Endodermal cell (in vitro differentiated cells): Measurements from ENCODE around the gene STOX2. TPM values are rescaled to one million over a fixed set of nuclear protein-coding genes. Genes with fewer than 3 reads are reported as not detected.

ENCODE experiments used
- DNase-seq: peaks from one replicate; pipeline ENCODE4 v3.0.0-alpha.2; 2017
- H3K27ac ChIP-seq: 2 replicates; pipeline ENCODE4 v1.5.1; 2013; ENCODE audit warnings: mild to moderate bottlenecking, low read depth, low read length, moderate library complexity
- H3K27me3 ChIP-seq: 2 replicates; pipeline ENCODE4 v1.6.1; 2013; ENCODE audit warnings: mild to moderate bottlenecking, low read length, moderate library complexity; ENCODE audit not compliant: insufficient read depth, control insufficient read depth, poor library complexity, severe bottlenecking
- H3K36me3 ChIP-seq: 2 replicates; pipeline ENCODE4 v1.7.0; 2013; ENCODE audit warnings: mild to moderate bottlenecking, low read length, moderate library complexity; ENCODE audit not compliant: control insufficient read depth, insufficient read depth
- H3K4me1 ChIP-seq: one replicate; pipeline ENCODE4 v1.7.0; 2013; ENCODE audit warnings: low read length; ENCODE audit not compliant: control insufficient read depth, insufficient read depth
- H3K4me3 ChIP-seq: 2 replicates; pipeline ENCODE4 v1.5.1; 2013; ENCODE audit warnings: mild to moderate bottlenecking, low read length, moderate library complexity
- H3K9ac ChIP-seq: 2 replicates; pipeline ENCODE4 v1.6.1; 2013; ENCODE audit warnings: mild to moderate bottlenecking, low read length, moderate library complexity; ENCODE audit not compliant: poor library complexity, severe bottlenecking; ENCODE audit errors: extremely low read depth
- H3K9me3 ChIP-seq: 2 replicates; pipeline ENCODE4 v1.6.1; 2013; ENCODE audit warnings: mild to moderate bottlenecking, low read length, moderate library complexity; ENCODE audit not compliant: control insufficient read depth
- H3K27ac Mint-ChIP-seq: 2 replicates; pipeline ENCODE4 v1.8.0; 2020; ENCODE audit warnings: mixed read lengths
- H3K27me3 Mint-ChIP-seq: 2 replicates; pipeline ENCODE4 v1.8.0; 2021; ENCODE audit warnings: mild to moderate bottlenecking, mixed read lengths; ENCODE audit not compliant: insufficient read depth
- H3K36me3 Mint-ChIP-seq: 2 replicates; pipeline ENCODE4 v1.8.0; 2020; ENCODE audit warnings: low read depth, mixed read lengths
- H3K4me1 Mint-ChIP-seq: 2 replicates; pipeline ENCODE4 v1.8.0; 2020; ENCODE audit warnings: mixed read lengths
- H3K4me3 Mint-ChIP-seq: 2 replicates; pipeline ENCODE4 v1.8.0; 2020; ENCODE audit warnings: mild to moderate bottlenecking, moderate library complexity, mixed read lengths
- H3K9me3 Mint-ChIP-seq: 2 replicates; pipeline ENCODE4 v1.8.0; 2020; ENCODE audit warnings: mild to moderate bottlenecking, mixed read lengths
- whole genome bisulfite sequencing, 2 experiments: methylation state at CpG; one replicate each; pipeline versions ENCODE4 v1.1.5 to v1.1.7; 2013; ENCODE audit warnings: missing lambda C conversion rate in 2 of 2, mixed read lengths in 1 of 2; ENCODE audit not compliant: insufficient coverage in 1 of 2, insufficient read length in 1 of 2; 5-methylcytosine and 5-hydroxymethylcytosine counted together
- total RNA-seq, 2 donors: library from RNA; stranded (reverse); fragmentation: NEBNext Ultra II Directional in 1 of 2; extraction: Animal tissue kit (Norgen Biotek cat#: 25700) in 1 of 2; gene quantifications; 2 replicates in 1 of 2; 3 replicates in 1 of 2; pipeline ENCODE4 v1.2.1, GENCODE V29; 2021
- TF ChIP-seq, protein P1 (sequence below): fragments of 200-600 bp; sonication (generic); conservative IDR thresholded peaks from 2 replicates; pipeline ENCODE4 v1.5.0; 2021; ENCODE audit warnings: antibody characterized with exemption, mild to moderate bottlenecking

Gene STOX2
- total RNA-seq, 2 donors from 2014 or later = 8.5 to 13.1 TPM

- H3K27ac Mint-ChIP-seq = no peak overlapping the region
- no peak overlapping the region for H3K27ac ChIP-seq
- no peak overlapping the region for H3K9ac ChIP-seq
- H3K36me3 Mint-ChIP-seq = no peaks in the 10 kb centered on the region
- TF ChIP-seq, protein P1, sequence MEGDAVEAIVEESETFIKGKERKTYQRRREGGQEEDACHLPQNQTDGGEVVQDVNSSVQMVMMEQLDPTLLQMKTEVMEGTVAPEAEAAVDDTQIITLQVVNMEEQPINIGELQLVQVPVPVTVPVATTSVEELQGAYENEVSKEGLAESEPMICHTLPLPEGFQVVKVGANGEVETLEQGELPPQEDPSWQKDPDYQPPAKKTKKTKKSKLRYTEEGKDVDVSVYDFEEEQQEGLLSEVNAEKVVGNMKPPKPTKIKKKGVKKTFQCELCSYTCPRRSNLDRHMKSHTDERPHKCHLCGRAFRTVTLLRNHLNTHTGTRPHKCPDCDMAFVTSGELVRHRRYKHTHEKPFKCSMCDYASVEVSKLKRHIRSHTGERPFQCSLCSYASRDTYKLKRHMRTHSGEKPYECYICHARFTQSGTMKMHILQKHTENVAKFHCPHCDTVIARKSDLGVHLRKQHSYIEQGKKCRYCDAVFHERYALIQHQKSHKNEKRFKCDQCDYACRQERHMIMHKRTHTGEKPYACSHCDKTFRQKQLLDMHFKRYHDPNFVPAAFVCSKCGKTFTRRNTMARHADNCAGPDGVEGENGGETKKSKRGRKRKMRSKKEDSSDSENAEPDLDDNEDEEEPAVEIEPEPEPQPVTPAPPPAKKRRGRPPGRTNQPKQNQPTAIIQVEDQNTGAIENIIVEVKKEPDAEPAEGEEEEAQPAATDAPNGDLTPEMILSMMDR = no peak
- no peaks in the 10 kb centered on the region for H3K4me1 ChIP-seq
- H3K4me3 Mint-ChIP-seq = no peak overlapping the region
- peaks cover 10% of the 10 kb centered on the region for H3K9me3 ChIP-seq
- DNase-seq = no peak
- no peak overlapping the region for H3K4me3 ChIP-seq
- H3K27me3 ChIP-seq = no peaks in the 10 kb centered on the region
- 94 to 97% methylated on average over 5 of the region's 5 CpGs for WGBS, 2 experiments
- H3K4me1 Mint-ChIP-seq = no peaks in the 10 kb centered on the region
- H3K9me3 Mint-ChIP-seq = peaks cover 20% of the 10 kb centered on the region
- no peaks in the 10 kb centered on the region for H3K36me3 ChIP-seq
- H3K27me3 Mint-ChIP-seq = peaks cover 3% of the 10 kb centered on the region
Measured at GRCh38 chr4:183898456-183898855, 6.7 kb upstream of the STOX2 start.

DNA sequence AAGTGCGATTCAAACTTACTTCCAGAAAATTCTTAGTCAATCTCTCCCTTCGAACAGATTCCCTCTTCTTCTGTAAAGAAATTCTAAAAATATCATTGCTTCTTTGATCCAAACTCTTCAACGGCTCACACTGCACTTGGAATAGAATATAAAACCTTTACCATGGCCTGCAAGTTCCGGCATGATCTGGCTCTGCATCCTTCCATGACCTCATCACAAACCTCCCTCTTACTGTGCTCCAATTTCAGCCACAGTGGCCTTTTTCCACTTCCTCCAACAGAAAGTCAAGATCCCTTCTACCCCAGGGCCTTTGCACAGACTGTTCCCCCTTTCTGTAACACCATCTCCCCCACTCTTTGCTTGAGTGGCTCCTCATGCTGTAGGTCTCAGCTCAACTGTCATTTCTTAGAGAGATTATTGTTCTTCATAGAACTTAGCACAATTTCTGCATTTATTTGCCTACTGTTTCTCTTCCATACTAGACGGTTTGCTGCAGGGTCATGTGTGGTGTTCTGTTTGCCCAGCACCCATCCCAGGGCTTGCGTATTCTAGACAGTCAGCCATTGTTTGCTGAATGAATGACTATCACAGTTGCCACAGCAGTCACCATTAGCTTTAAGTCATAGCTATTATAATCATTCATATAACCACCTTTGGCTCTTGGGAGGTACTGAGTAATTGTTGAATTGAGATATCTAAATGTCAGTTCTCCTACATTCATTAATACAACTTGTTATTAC, 1.9 kb upstream of the STOX2 start:
- peaks cover 10% of the 10 kb centered on the region for H3K9me3 ChIP-seq
- peaks cover 8% of the 10 kb centered on the region for H3K4me1 Mint-ChIP-seq
- H3K9me3 Mint-ChIP-seq = peaks cover 21% of the 10 kb centered on the region
- H3K36me3 ChIP-seq = no peaks in the 10 kb centered on the region
- no peak overlapping the region for H3K4me3 Mint-ChIP-seq
- H3K4me3 ChIP-seq = no peak overlapping the region
- WGBS, 2 experiments = 80 to 85% methylated on average over 5 to 6 of the region's 6 CpGs
- H3K27ac Mint-ChIP-seq = no peak overlapping the region
- no peak for DNase-seq
- no peaks in the 10 kb centered on the region for H3K36me3 Mint-ChIP-seq
- H3K27me3 Mint-ChIP-seq = peaks cover 15% of the 10 kb centered on the region
- TF ChIP-seq, protein P1 = no peak
- no peaks in the 10 kb centered on the region for H3K4me1 ChIP-seq
- H3K27me3 ChIP-seq = peaks cover 21% of the 10 kb centered on the region
- H3K27ac ChIP-seq = no peak overlapping the region
- no peak overlapping the region for H3K9ac ChIP-seq

DNA sequence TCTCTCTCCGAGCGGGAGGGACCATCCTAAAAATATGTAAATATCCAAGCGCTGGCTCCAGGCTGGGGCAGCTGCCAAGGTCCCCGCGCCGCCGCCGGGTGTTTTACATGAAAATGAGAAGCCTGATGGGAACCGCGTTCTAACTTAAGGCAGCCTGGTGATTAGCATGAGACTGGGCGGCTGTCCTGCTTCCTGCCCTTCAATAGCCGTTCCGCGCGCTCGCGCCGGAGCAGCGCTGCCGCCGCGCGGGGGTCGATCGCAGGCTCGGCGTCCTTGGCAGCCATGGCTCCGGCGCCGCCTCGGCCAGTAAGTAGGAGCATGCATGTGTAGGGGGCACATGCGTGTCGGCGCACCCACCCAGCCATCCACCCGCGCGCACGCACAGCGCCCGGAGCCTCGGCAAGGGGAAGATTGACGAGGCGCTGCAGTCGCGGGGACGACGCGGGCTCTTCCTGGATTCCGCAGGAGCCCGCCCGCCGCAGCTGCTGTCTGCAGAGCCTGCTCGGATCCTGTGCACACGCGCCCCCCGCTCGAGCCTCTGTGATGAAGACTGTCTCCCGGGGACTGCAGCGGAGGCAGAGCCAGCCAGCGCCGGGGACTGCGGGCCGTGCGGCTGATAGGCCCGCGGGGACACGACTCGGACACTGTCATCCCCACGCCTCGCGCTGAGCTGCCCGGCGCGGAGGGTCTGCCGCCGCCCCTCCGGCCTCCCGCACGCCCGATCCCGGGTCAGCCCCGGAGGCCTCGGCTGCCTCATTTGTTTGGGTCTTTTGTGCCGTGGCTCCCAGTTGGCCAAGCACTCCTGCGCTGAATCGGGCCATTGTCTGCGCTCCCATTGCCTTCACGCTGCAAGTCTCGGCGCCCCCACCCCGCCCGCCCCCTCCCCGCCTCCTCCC, 734 bp downstream of the STOX2 start:
- Histone ChIP-seq H3K27me3 (peaks cover 24% of the 10 kb centered on the region), H3K9me3 (no peaks in the 10 kb centered on the region), H3K4me1 (no peaks in the 10 kb centered on the region), H3K4me3 (peak overlapping the region; percentile 83), H3K9ac (peak overlapping the region; percentile 19), H3K36me3 (no peaks in the 10 kb centered on the region), H3K27ac (peak overlapping the region; percentile 96)
- H3K4me1 Mint-ChIP-seq = peaks cover 18% of the 10 kb centered on the region
- H3K27me3 Mint-ChIP-seq = peaks cover 19% of the 10 kb centered on the region
- H3K27ac Mint-ChIP-seq = peak overlapping the region; percentile 55
- TF ChIP-seq, protein P1 = no peak
- H3K4me3 Mint-ChIP-seq = peak overlapping the region; percentile 59
- DNase-seq = peak; percentile 94
- H3K36me3 Mint-ChIP-seq = no peaks in the 10 kb centered on the region
- 0% methylated on average over 25 to 93 of the region's 93 CpGs for WGBS, 2 experiments
- peaks cover 12% of the 10 kb centered on the region for H3K9me3 Mint-ChIP-seq
